Omental fat pad (tissue), 4 donors: ENCODE data around the gene CNNM4. TPM values are rescaled to one million over a fixed set of nuclear protein-coding genes. Genes with fewer than 3 reads are reported as not detected.

Experiments
- ATAC-seq: fragments of 150-250 bp; one replicate; pipeline ENCODE4 v1.9.1; 2016; ENCODE audit warnings: mild to moderate bottlenecking, moderate library complexity; ENCODE audit not compliant: low FRiP score
- DNase-seq: peaks from one replicate; pipeline ENCODE4 v3.0.0-alpha.2; 2019; ENCODE audit warnings: low spot score
- CTCF ChIP-seq, 3 donors: fragments of 450-650 bp; IDR thresholded peaks; one replicate each; pipeline ENCODE4 v1.5.1; 2016 to 2017; ENCODE audit warnings: antibody characterized with exemption in 3 of 3, mild to moderate bottlenecking in 3 of 3, moderate library complexity in 2 of 3
- total RNA-seq, 4 donors: library from RNA; depleted of rRNA; stranded (reverse); fragments of >200 nt; gene quantifications; one replicate each; pipeline ENCODE4 v1.1.0, GENCODE V29; 2016

CNNM4 gene
- total RNA-seq, 4 donors from 2014 or later, result 3.6 to 5.6 (median 3.7) TPM

- TF ChIP-seq CTCF (IDR thresholded peaks at IDR 0.05), result no peak
- DNase-seq (no peak), ATAC-seq (peak; percentile 50)
Measured at GRCh38 chr2:96831679-96832078, 71.0 kb downstream of the CNNM4 start.

- ATAC-seq, result no peak
- DNase-seq, result no peak
Measured at GRCh38 chr2:96832408-96832753, 71.7 kb downstream of the CNNM4 start.

GRCh38 chr2:96832754-96833507 lies 72.2 kb downstream of the CNNM4 start:
- DNase-seq, result no peak
- no peak for TF ChIP-seq CTCF (IDR thresholded peaks at IDR 0.05)
- peak; percentile 36 for ATAC-seq

More at GRCh38 chr2:96832408-96832753, 71.7 kb downstream of the CNNM4 start:
- no peak for TF ChIP-seq CTCF (IDR thresholded peaks at IDR 0.05)

GRCh38 chr2:96835830-96836229 lies 75.1 kb downstream of the CNNM4 start:
- no peak for ATAC-seq
- DNase-seq, result no peak
- TF ChIP-seq CTCF (IDR thresholded peaks at IDR 0.05), result no peak

- DNase-seq (no peak), ATAC-seq (no peak)
- TF ChIP-seq CTCF (IDR thresholded peaks at IDR 0.05), result no peak
Measured at GRCh38 chr2:96837575-96837974, 76.9 kb downstream of the CNNM4 start.

- no peak for DNase-seq
- peak; percentile 8 for ATAC-seq
- TF ChIP-seq CTCF (IDR thresholded peaks at IDR 0.05), result no peak
Measured at GRCh38 chr2:96838345-96839292, 77.9 kb downstream of the CNNM4 start.
